PC-9 (cell line): ENCODE results near the gene NINJ1. TPM values are rescaled to one million over a fixed set of nuclear protein-coding genes. Genes with fewer than 3 reads are reported as not detected.

Experiments used
- Bru-seq: library from RNA; stranded (reverse); fragments of 400-500 nt; gene quantifications from one replicate; lab custom pipeline; 2021; lab: Mats Ljungman, UMichigan
- BruChase-seq, 2 experiments: library from RNA; stranded (reverse); fragments of 400-500 nt; gene quantifications; one replicate each; lab custom pipeline; 2021; lab: Mats Ljungman, UMichigan
- BruUV-seq: library from RNA; stranded (reverse); fragments of 400-500 nt; replicated peaks from 2 replicates; lab custom pipeline; 2021; lab: Mats Ljungman, UMichigan
- CTCF ChIA-PET: fragments of 300-600 bp; sonication (Branson Sonifier 250); formaldehyde crosslinking; loops from one replicate; lab custom pipeline; 2022; ENCODE audit warnings: antibody characterized with exemption; lab: Charles Lee
- POLR2A ChIA-PET: fragments of 300-600 bp; sonication (Branson Sonifier 250); formaldehyde crosslinking; loops from one replicate; lab custom pipeline; 2022; ENCODE audit warnings: antibody characterized with exemption; ENCODE audit not compliant: unreplicated experiment; lab: Charles Lee
- DNase-seq, 2 experiments: peaks; one replicate each; pipeline versions ENCODE4 v3.0.0 to v3.0.0-alpha.2; 2015 to 2022; ENCODE audit warnings: mixed read lengths in 1 of 2
- H2AFZ ChIP-seq: fragments of 200-600 bp; sonication (generic); 2 replicates; pipeline ENCODE4 v1.8.1; 2017; ENCODE audit warnings: antibody characterized with exemption
- H3F3A ChIP-seq: fragments of 200-600 bp; sonication (generic); 2 replicates; pipeline ENCODE4 v1.8.1; 2017; ENCODE audit warnings: antibody characterized with exemption, mild to moderate bottlenecking, low read depth; ENCODE audit not compliant: insufficient read depth
- H3K27ac ChIP-seq: fragments of 200-600 bp; sonication (generic); 2 replicates; pipeline ENCODE4 v1.6.1; 2016; ENCODE audit warnings: mixed run types
- H3K27me3 ChIP-seq: fragments of 200-600 bp; sonication (generic); 2 replicates; pipeline ENCODE4 v1.6.1; 2016; ENCODE audit warnings: low read depth, mixed run types; ENCODE audit not compliant: insufficient read depth
- H3K36me3 ChIP-seq: fragments of 200-600 bp; sonication (generic); 2 replicates; pipeline ENCODE4 v1.6.1; 2016; ENCODE audit warnings: low read depth, mixed run types
- H3K4me1 ChIP-seq: fragments of 200-600 bp; sonication (generic); replicated peaks from 2 replicates; pipeline ENCODE4 v1.6.1; 2016; ENCODE audit warnings: mixed run types; ENCODE audit not compliant: insufficient read depth
- H3K4me2 ChIP-seq: fragments of 200-600 bp; sonication (generic); 2 replicates; pipeline ENCODE4 v1.6.1; 2017; ENCODE audit warnings: mixed run types
- H3K4me3 ChIP-seq: fragments of 200-600 bp; sonication (generic); 2 replicates; pipeline ENCODE4 v1.6.1; 2016; ENCODE audit warnings: mixed run types
- H3K79me2 ChIP-seq: fragments of 200-600 bp; sonication (generic); 2 replicates; pipeline ENCODE4 v1.6.1; 2017; ENCODE audit warnings: low read depth, mixed run types
- H3K9me2 ChIP-seq: fragments of 200-600 bp; sonication (generic); 2 replicates; pipeline ENCODE4 v1.8.1; 2017; ENCODE audit warnings: mild to moderate bottlenecking; ENCODE audit not compliant: insufficient read depth
- H3K9me3 ChIP-seq: fragments of 200-600 bp; sonication (generic); 2 replicates; pipeline ENCODE4 v1.8.1; 2016; ENCODE audit warnings: low read depth; ENCODE audit not compliant: insufficient read depth
- H4K20me1 ChIP-seq: fragments of 200-600 bp; sonication (generic); 2 replicates; pipeline ENCODE4 v1.8.1; 2017; ENCODE audit not compliant: insufficient read depth
- CTCF ChIP-seq: fragments of 200-600 bp; sonication (generic); conservative IDR thresholded peaks from 2 replicates; pipeline ENCODE4 v1.6.1; 2017; ENCODE audit warnings: mixed run types, antibody characterized with exemption, mild to moderate bottlenecking, moderate library complexity
- EZH2 ChIP-seq: fragments of 200-600 bp; sonication (generic); IDR thresholded peaks from 2 replicates; pipeline ENCODE4 v1.8.0; 2017; ENCODE audit warnings: antibody characterized with exemption, low read depth
- intact Hi-C: fragments of 100-400 bp; cut with micrococcal nuclease; formaldehyde crosslinking; loops from one replicate; pipeline ENCODE4 v1.10.0; 2022; ENCODE audit not compliant: unreplicated experiment
- long read RNA-seq: library from polyadenylated mRNA; stranded (forward); transcript quantifications from one replicate; pipeline ENCODE4 v2.0.0, GENCODE V29; 2022
- total RNA-seq: library from RNA; stranded (reverse); gene quantifications from 2 replicates; pipeline ENCODE4 v1.2.3, GENCODE V29; 2021

Gene NINJ1
- total RNA-seq: 115 TPM in 2 replicates
- percentile 62 among the genes with signal in this experiment for Bru-seq, nascent RNA
- BruChase-seq, experiment 1, labeled RNA remaining after a 2-hour chase: percentile 66 among the genes with signal in this experiment
- percentile 77 among the genes with signal in this experiment for BruChase-seq, experiment 2, labeled RNA remaining after a 6-hour chase
- long read RNA-seq, transcript NINJ1-201 (4 exons, 1,281 nt): major isoform, 187 of 210 reads
- long read RNA-seq, partial matches to known transcripts: 5 of 210 reads
- long read RNA-seq, other reads (novel, unspliced or antisense): 10 of 210 reads

- intact Hi-C loops: loop anchor here (5.0 kb wide), 1 partner anchor 443 kb away; the partner anchor contains the start of gene PHF2
- no peak for TF ChIP-seq EZH2
- no peak for TF ChIP-seq CTCF
- H3K27me3 ChIP-seq: no peaks in the 10 kb centered on the region
Measured at GRCh38 chr9:93134015-93134739, at the start of gene NINJ1. TSS of gene NINJ1 (minus strand) at chr9:93134251. CDS start at chr9:93134217, 34 bp downstream.

GRCh38 chr9:93183131-93183662 is 49.1 kb upstream of the NINJ1 start:
- Histone ChIP-seq H3K4me3 (peak overlapping the region; percentile 74), H3K9me3 (no peaks in the 10 kb centered on the region), H3K9me2 (no peaks in the 10 kb centered on the region), H3K4me1 (peaks cover 8% of the 10 kb centered on the region; the same call in 1 of the 2 replicates), H3K79me2 (peaks cover 14% of the 10 kb centered on the region; the same call in 1 of the 2 replicates), H3K27ac (no peak overlapping the region), H4K20me1 (no peaks in the 10 kb centered on the region), H3K27me3 (no peaks in the 10 kb centered on the region), H3F3A (0 out of 2 replicates have a peak, but pooled peaks cover 2% of the 10 kb centered on the region), H2AFZ (peak overlapping the region; percentile 87), H3K36me3 (no peaks in the 10 kb centered on the region), H3K4me2 (peak overlapping the region; percentile 98)
- no TSS peak for BruUV-seq
- intact Hi-C loops: loop anchor here (5.0 kb wide), 1 partner anchor 39 kb away; no protein-coding TSS in a partner anchor
- DNase-seq: no peak
- POLR2A ChIA-PET: no interaction called here
- CTCF ChIA-PET: no interaction called here
- TF ChIP-seq CTCF (no peak), EZH2 (no peak)

More at GRCh38 chr9:93134015-93134739, at the start of gene NINJ1:
- Histone ChIP-seq H4K20me1 (peaks cover 30% of the 10 kb centered on the region), H3K79me2 (peaks cover 48% of the 10 kb centered on the region), H3F3A (peaks cover 3% of the 10 kb centered on the region; the same call in 1 of the 2 replicates), H3K4me2 (peak within 1 kb of the TSS; percentile 82), H2AFZ (peak within 1 kb of the TSS; percentile 88), H3K4me1 (peaks cover 26% of the 10 kb centered on the region), H3K4me3 (peak within 1 kb of the TSS; percentile 88), H3K9me2 (no peaks in the 10 kb centered on the region), H3K27ac (peak within 1 kb of the TSS; percentile 38), H3K9me3 (no peaks in the 10 kb centered on the region), H3K36me3 (no peaks in the 10 kb centered on the region)
- POLR2A ChIA-PET: interaction anchor here (0.6 to 0.7 kb wide), 4 partner anchors 18 to 96 kb away, joined by 4 to 14 read pairs (median 6); no protein-coding TSS in a partner anchor
- CTCF ChIA-PET: interaction anchor here (0.6 to 0.7 kb wide), 3 partner anchors 26 to 880 kb away, joined by 3 read pairs; no protein-coding TSS in a partner anchor
- BruUV-seq: TSS peak; percentile 74
- peak in 1 of 2 experiments; percentile 76 for DNase-seq

GRCh38 chr9:93182572-93182971 is 48.5 kb upstream of the NINJ1 start:
- CTCF ChIA-PET: no interaction called here
- H4K20me1 ChIP-seq: no peaks in the 10 kb centered on the region
- 0 out of 2 replicates have a peak, but pooled peaks cover 2% of the 10 kb centered on the region for H3F3A ChIP-seq
- DNase-seq: no peak
- H3K27me3 ChIP-seq: no peaks in the 10 kb centered on the region
- H3K79me2 ChIP-seq: peaks cover 13% of the 10 kb centered on the region; the same call in 1 of the 2 replicates
- no peak overlapping the region for H3K4me3 ChIP-seq
- peaks cover 8% of the 10 kb centered on the region; the same call in 1 of the 2 replicates for H3K4me1 ChIP-seq
- H3K4me2 ChIP-seq: no peak overlapping the region
- no peak overlapping the region for H3K27ac ChIP-seq
- no peaks in the 10 kb centered on the region for H3K9me3 ChIP-seq
- TF ChIP-seq EZH2 (no peak), CTCF (no peak)
- POLR2A ChIA-PET: no interaction called here
- no TSS peak for BruUV-seq
- intact Hi-C loops: loop anchor here (5.0 kb wide), 1 partner anchor 40 kb away; no protein-coding TSS in a partner anchor
- no peaks in the 10 kb centered on the region for H3K9me2 ChIP-seq
- no peaks in the 10 kb centered on the region for H3K36me3 ChIP-seq
- H2AFZ ChIP-seq: no peak overlapping the region
